OCI-LY1 (cell line): Measurements from ENCODE around the gene RAPGEF4.
"Not testable (repeated sequence)": the region's sequence is repeated elsewhere in the genome, so short reads cannot be mapped to it uniquely, and the experiment has no call there.

ENCODE experiments used
- H2AFZ ChIP-seq: fragments of 200-600 bp; sonication (generic), shearing (Covaris generic); 2 replicates; pipeline ENCODE4 v1.6.0; 2014; ENCODE audit warnings: antibody characterized with exemption, mild to moderate bottlenecking, low read length
- H3F3A ChIP-seq: fragments of 200-600 bp; sonication (generic), shearing (Covaris generic); 2 replicates; pipeline ENCODE4 v1.6.0; 2014; ENCODE audit warnings: mild to moderate bottlenecking, antibody characterized with exemption, low read length, moderate library complexity; ENCODE audit not compliant: insufficient read depth
- H3K27ac ChIP-seq: fragments of 200-600 bp; sonication (generic); 2 replicates; pipeline ENCODE4 v1.5.1; 2014; ENCODE audit warnings: low read length, mixed run types, mild to moderate bottlenecking, low read depth; ENCODE audit not compliant: poor library complexity, severe bottlenecking
- H3K27me3 ChIP-seq: fragments of 200-600 bp; sonication (generic); 2 replicates; pipeline ENCODE4 v1.6.0; 2014; ENCODE audit warnings: antibody characterized with exemption, mild to moderate bottlenecking, low read length, moderate library complexity; ENCODE audit not compliant: insufficient read depth
- H3K36me3 ChIP-seq: fragments of 200-600 bp; sonication (generic); 2 replicates; pipeline ENCODE4 v1.6.1; 2014; ENCODE audit warnings: mild to moderate bottlenecking, antibody characterized with exemption, low read length, moderate library complexity, mixed read lengths; ENCODE audit not compliant: insufficient read depth
- H3K4me1 ChIP-seq: fragments of 200-600 bp; sonication (generic); 2 replicates; pipeline ENCODE4 v1.5.1; 2014; ENCODE audit warnings: mild to moderate bottlenecking, low read length, moderate library complexity; ENCODE audit not compliant: insufficient read depth, severe bottlenecking
- H3K4me2 ChIP-seq: fragments of 200-600 bp; sonication (generic), shearing (Covaris generic); 2 replicates; pipeline ENCODE4 v1.6.1; 2014; ENCODE audit warnings: low read length
- H3K4me3 ChIP-seq: fragments of 200-600 bp; sonication (generic); 2 replicates; pipeline ENCODE4 v1.5.1; 2014; ENCODE audit warnings: low read length, low read depth, mild to moderate bottlenecking, mixed read lengths; ENCODE audit not compliant: poor library complexity, severe bottlenecking
- H3K79me2 ChIP-seq: fragments of 200-600 bp; shearing (Covaris generic); 2 replicates; pipeline ENCODE4 v1.6.1; 2016; ENCODE audit warnings: mixed run types, low read length, mixed read lengths; ENCODE audit not compliant: insufficient read depth
- H3K9ac ChIP-seq: fragments of 200-600 bp; sonication (generic), shearing (Covaris generic); 2 replicates; pipeline ENCODE4 v1.6.1; 2014; ENCODE audit warnings: mild to moderate bottlenecking, low read length, mixed read lengths
- H3K9me2 ChIP-seq: fragments of 200-600 bp; sonication (generic), shearing (Covaris generic); 2 replicates; pipeline ENCODE4 v1.6.1; 2014; ENCODE audit warnings: low read depth, mild to moderate bottlenecking, low read length, mixed read lengths
- H3K9me3 ChIP-seq: fragments of 200-600 bp; shearing (Covaris generic); 2 replicates; pipeline ENCODE4 v1.6.1; 2014; ENCODE audit warnings: low read length, mixed read lengths
- H4K20me1 ChIP-seq: fragments of 200-600 bp; sonication (generic), shearing (Covaris generic); 2 replicates; pipeline ENCODE4 v1.6.0; 2016; ENCODE audit warnings: mild to moderate bottlenecking, low read length; ENCODE audit not compliant: insufficient read depth
- CTCF ChIP-seq: fragments of 200-600 bp; sonication (generic), shearing (Covaris generic); IDR thresholded peaks from 2 replicates; pipeline ENCODE4 v1.5.1; 2017; ENCODE audit warnings: mild to moderate bottlenecking, antibody characterized with exemption, low read length, moderate library complexity, mixed read lengths
- EZH2 ChIP-seq: fragments of 200-600 bp; sonication (generic), shearing (Covaris generic); IDR thresholded peaks from 2 replicates; pipeline ENCODE4 v1.8.0; 2017; ENCODE audit warnings: borderline replicate concordance, mixed run types, mild to moderate bottlenecking, antibody characterized with exemption, low read length, moderate library complexity, mixed read lengths

Gene RAPGEF4

GRCh38 chr2:173037245-173038120 lies 301.8 kb downstream of the RAPGEF4 start:
- Histone ChIP-seq H3F3A (no peaks in the 10 kb centered on the region), H4K20me1 (no peaks in the 10 kb centered on the region), H3K9me2 (no peaks in the 10 kb centered on the region), H3K27me3 (no peaks in the 10 kb centered on the region), H3K79me2 (no peaks in the 10 kb centered on the region), H3K36me3 (no peaks in the 10 kb centered on the region), H3K9me3 (no peaks in the 10 kb centered on the region), H3K4me1 (no peaks in the 10 kb centered on the region), H3K9ac (no peak overlapping the region), H3K4me3 (no peak overlapping the region), H3K4me2 (no peak overlapping the region), H3K27ac (no peak overlapping the region), H2AFZ (no peak overlapping the region)
- TF ChIP-seq EZH2 = no peak
- TF ChIP-seq CTCF = no peak

GRCh38 chr2:173038257-173038656 lies 302.6 kb downstream of the RAPGEF4 start:
- not testable (repeated sequence) for H3F3A ChIP-seq, H3K9ac ChIP-seq, H3K27me3 ChIP-seq, H3K9me3 ChIP-seq, H3K36me3 ChIP-seq, H4K20me1 ChIP-seq, H3K9me2 ChIP-seq, H3K79me2 ChIP-seq, H3K27ac ChIP-seq, H3K4me2 ChIP-seq, H3K4me3 ChIP-seq, H2AFZ ChIP-seq, H3K4me1 ChIP-seq

GRCh38 chr2:173040729-173041128 lies 305.1 kb downstream of the RAPGEF4 start:
- H3K79me2 ChIP-seq = no peaks in the 10 kb centered on the region
- H3K27ac ChIP-seq = no peak overlapping the region
- H3K9me3 ChIP-seq = no peaks in the 10 kb centered on the region
- H4K20me1 ChIP-seq = no peaks in the 10 kb centered on the region
- no peaks in the 10 kb centered on the region for H3K9me2 ChIP-seq
- no peak overlapping the region for H2AFZ ChIP-seq
- H3K36me3 ChIP-seq = no peaks in the 10 kb centered on the region
- TF ChIP-seq CTCF = no peak
- no peak for TF ChIP-seq EZH2
- H3K4me1 ChIP-seq = no peaks in the 10 kb centered on the region
- H3F3A ChIP-seq = no peaks in the 10 kb centered on the region
- no peak overlapping the region for H3K4me2 ChIP-seq
- no peaks in the 10 kb centered on the region for H3K27me3 ChIP-seq
- H3K4me3 ChIP-seq = no peak overlapping the region
- H3K9ac ChIP-seq = no peak overlapping the region

- Histone ChIP-seq H3K4me1 (no peaks in the 10 kb centered on the region), H2AFZ (no peak overlapping the region), H3K4me3 (no peak overlapping the region), H3K9ac (no peak overlapping the region), H3K27me3 (no peaks in the 10 kb centered on the region), H3K79me2 (no peaks in the 10 kb centered on the region), H3F3A (no peaks in the 10 kb centered on the region), H3K36me3 (no peaks in the 10 kb centered on the region), H4K20me1 (no peaks in the 10 kb centered on the region), H3K9me2 (no peaks in the 10 kb centered on the region), H3K9me3 (no peaks in the 10 kb centered on the region), H3K4me2 (no peak overlapping the region), H3K27ac (no peak overlapping the region)
- no peak for TF ChIP-seq CTCF
- TF ChIP-seq EZH2 = no peak
Observed at GRCh38 chr2:173043476-173043875, 307.8 kb downstream of the RAPGEF4 start.
